Measurements from ENCODE around the gene STAB1. TPM values are rescaled to one million over a fixed set of nuclear protein-coding genes. Genes with fewer than 3 reads are reported as not detected.

Gene STAB1
- polyA plus RNA-seq, 3 donors, result 3.8 to 535 (median 15.8) TPM

DNA sequence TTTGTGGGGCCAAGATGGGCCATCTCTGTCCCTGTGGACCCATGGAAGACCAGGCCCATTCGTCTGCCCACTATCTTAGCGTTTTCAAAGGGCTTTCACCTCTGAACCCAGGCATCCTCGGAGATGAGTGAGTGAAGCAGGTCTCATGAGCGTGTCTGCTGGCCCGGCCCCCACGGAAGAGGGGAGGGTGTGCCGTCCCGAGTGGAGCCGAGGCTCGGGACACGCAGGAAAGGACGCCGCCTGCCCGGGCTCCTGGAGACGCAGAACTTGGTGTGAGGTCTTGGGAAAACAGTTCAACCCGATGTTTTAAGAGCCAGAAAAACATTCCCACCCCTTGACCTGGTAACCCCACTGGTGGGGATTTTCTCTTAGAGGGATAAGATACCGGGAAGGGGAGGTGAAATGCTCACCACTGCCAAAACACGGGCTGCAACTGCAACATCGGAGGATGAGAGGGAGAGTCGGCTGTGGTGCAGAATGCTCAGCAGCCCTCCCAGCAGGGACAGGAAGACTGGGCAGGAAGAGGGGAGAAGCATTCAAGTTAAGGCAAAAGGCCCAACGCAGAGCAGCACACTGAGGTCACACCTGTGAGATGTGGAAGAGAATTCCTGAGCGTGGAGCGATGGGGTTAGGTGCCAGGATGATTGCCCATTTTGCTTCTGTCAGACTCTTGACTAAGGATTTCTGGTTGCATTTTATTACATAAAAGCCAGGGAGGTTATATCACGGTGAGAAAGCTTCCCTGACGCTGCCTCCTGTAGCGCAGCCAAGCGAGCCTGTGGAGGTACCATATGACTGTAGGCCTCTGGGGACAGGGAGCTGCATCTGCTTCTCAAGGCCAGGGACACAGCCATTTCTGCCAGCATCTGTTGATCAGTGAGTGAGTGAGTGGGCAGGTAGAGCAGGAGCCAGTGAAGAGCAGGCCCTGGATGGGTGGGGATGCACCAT lies 14.1 kb upstream of the STAB1 start:
- Histone ChIP-seq H3K4me1 (ENCODE audit: control insufficient read depth in 1 of 2, insufficient read depth in 2 of 2, low read length in 2 of 2) (peaks cover 40 to 49% of the 10 kb centered on the region in 2 donors), H3K27me3 (ENCODE audit: control insufficient read depth in 2 of 2, insufficient read depth in 2 of 2, low read length in 2 of 2) (no peaks in the 10 kb centered on the region), H3K9ac (ENCODE audit: insufficient read depth, low read length, poor library complexity, severe bottlenecking) (no peak overlapping the region), H3K4me2 (replicated peaks; ENCODE audit: extremely low read depth, low read length, poor library complexity, severe bottlenecking) (no peak overlapping the region), H3K9me3 (replicated peaks in 1 of 2; ENCODE audit: control insufficient read depth in 1 of 2, insufficient read depth in 1 of 2, low read length in 2 of 2) (no peaks in the 10 kb centered on the region), H3K79me2 (ENCODE audit: insufficient read depth, low read length) (peaks cover 10% of the 10 kb centered on the region), H3K27ac (ENCODE audit: low read depth in 1 of 2, low read length in 2 of 2) (no peak overlapping the region), H2AFZ (ENCODE audit: insufficient read depth, low read depth, low read length, poor library complexity, severe bottlenecking) (no peak overlapping the region), H4K20me1 (ENCODE audit: insufficient read depth, low read length) (no peaks in the 10 kb centered on the region), H3K4me3 (replicated peaks in 1 of 3; ENCODE audit: low read depth in 2 of 3, low read length in 3 of 3) (no peak overlapping the region), H3K36me3 (replicated peaks in 1 of 2; ENCODE audit: control insufficient read depth in 1 of 2, insufficient read depth in 2 of 2, low read length in 2 of 2) (peaks cover 70 to 88% of the 10 kb centered on the region in 2 donors)
- Mint-ChIP-seq H3K27ac (no peak overlapping the region), H3K9me3 (no peaks in the 10 kb centered on the region), H3K4me1 (peaks cover 44% of the 10 kb centered on the region), H3K4me3 (no peak overlapping the region), H3K27me3 (ENCODE audit: low read depth in 3 of 3) (peaks cover 0 to 5% (median 0%) of the 10 kb centered on the region in 3 donors), H3K36me3 (peaks cover 90 to 91% of the 10 kb centered on the region in 2 donors)
- DNase-seq, result no peak
- intact Hi-C loops (cut with micrococcal nuclease), result no loop called here
- 97% methylated on average over 16 of the region's 27 CpGs for WGBS (ENCODE audit: insufficient coverage)
- TF ChIP-seq, protein P1, sequence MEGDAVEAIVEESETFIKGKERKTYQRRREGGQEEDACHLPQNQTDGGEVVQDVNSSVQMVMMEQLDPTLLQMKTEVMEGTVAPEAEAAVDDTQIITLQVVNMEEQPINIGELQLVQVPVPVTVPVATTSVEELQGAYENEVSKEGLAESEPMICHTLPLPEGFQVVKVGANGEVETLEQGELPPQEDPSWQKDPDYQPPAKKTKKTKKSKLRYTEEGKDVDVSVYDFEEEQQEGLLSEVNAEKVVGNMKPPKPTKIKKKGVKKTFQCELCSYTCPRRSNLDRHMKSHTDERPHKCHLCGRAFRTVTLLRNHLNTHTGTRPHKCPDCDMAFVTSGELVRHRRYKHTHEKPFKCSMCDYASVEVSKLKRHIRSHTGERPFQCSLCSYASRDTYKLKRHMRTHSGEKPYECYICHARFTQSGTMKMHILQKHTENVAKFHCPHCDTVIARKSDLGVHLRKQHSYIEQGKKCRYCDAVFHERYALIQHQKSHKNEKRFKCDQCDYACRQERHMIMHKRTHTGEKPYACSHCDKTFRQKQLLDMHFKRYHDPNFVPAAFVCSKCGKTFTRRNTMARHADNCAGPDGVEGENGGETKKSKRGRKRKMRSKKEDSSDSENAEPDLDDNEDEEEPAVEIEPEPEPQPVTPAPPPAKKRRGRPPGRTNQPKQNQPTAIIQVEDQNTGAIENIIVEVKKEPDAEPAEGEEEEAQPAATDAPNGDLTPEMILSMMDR (IDR thresholded peaks at IDR 0.05), result no peak

DNA sequence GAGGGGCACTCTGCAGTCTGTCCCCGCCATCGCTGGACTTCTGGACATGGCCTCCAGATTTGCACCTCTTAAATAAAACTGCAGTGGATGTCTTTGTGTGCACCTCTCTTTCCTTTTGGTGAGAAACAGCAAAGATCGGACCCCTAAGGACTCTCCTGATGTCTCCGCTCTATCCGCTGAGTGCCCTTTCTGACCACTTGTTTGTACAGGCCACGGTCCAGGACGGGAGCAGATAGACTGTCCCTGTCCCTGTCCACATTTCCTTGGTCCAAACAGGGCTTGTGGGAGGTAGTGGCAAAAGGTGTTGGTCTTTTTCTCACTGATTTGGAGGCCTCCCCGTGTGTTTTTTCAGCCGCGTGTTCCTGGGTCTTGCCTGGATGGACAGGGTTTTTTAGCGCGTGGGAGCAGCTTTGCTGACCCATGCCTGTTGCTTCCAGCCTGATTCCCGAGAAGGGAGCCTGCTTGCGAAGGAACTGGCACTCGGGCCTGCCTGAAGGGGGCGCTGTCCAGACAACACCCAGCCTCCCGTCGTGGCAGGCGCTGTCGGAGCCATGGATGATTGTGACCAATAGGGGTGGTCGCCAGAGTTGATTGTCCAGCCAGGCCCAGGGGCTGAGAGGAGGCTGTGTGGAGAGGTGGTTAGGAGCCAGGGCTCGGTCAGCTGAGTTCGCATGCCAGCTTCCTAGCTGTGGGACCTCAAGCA lies 13.2 kb upstream of the STAB1 start:
- H2AFZ ChIP-seq (ENCODE audit: insufficient read depth, low read depth, low read length, poor library complexity, severe bottlenecking), result no peak overlapping the region

More for the DNA sequence above, 13.2 kb upstream of the STAB1 start:
- Histone ChIP-seq H3K9ac (ENCODE audit: insufficient read depth, low read length, poor library complexity, severe bottlenecking) (no peak overlapping the region), H3K36me3 (replicated peaks in 1 of 2; ENCODE audit: control insufficient read depth in 1 of 2, insufficient read depth in 2 of 2, low read length in 2 of 2) (peaks cover 76 to 96% of the 10 kb centered on the region in 2 donors), H3K27me3 (ENCODE audit: control insufficient read depth in 2 of 2, insufficient read depth in 2 of 2, low read length in 2 of 2) (no peaks in the 10 kb centered on the region), H3K4me3 (replicated peaks in 1 of 3; ENCODE audit: low read depth in 2 of 3, low read length in 3 of 3) (no peak overlapping the region), H4K20me1 (ENCODE audit: insufficient read depth, low read length) (no peaks in the 10 kb centered on the region), H3K79me2 (ENCODE audit: insufficient read depth, low read length) (peaks cover 8% of the 10 kb centered on the region), H3K4me2 (replicated peaks; ENCODE audit: extremely low read depth, low read length, poor library complexity, severe bottlenecking) (no peak overlapping the region), H3K9me3 (replicated peaks in 1 of 2; ENCODE audit: control insufficient read depth in 1 of 2, insufficient read depth in 1 of 2, low read length in 2 of 2) (no peaks in the 10 kb centered on the region), H3K4me1 (ENCODE audit: control insufficient read depth in 1 of 2, insufficient read depth in 2 of 2, low read length in 2 of 2) (peaks cover 31 to 41% of the 10 kb centered on the region in 2 donors), H3K27ac (ENCODE audit: low read depth in 1 of 2, low read length in 2 of 2) (no peak overlapping the region)
- Mint-ChIP-seq H3K4me1 (peaks cover 37% of the 10 kb centered on the region), H3K36me3 (peaks cover 90 to 99% of the 10 kb centered on the region in 2 donors), H3K4me3 (no peak overlapping the region), H3K27ac (no peak overlapping the region), H3K27me3 (ENCODE audit: low read depth in 3 of 3) (peaks cover 0 to 5% (median 0%) of the 10 kb centered on the region in 3 donors), H3K9me3 (no peaks in the 10 kb centered on the region)
- intact Hi-C loops (cut with micrococcal nuclease), result no loop called here
- DNase-seq, result no peak
- 94% methylated on average over 23 of the region's 23 CpGs for WGBS (ENCODE audit: insufficient coverage)
- TF ChIP-seq, protein P1 (IDR thresholded peaks at IDR 0.05), result peak; percentile 40

All from CD14-positive monocyte (primary cell).